Measurements from ENCODE around the gene EFHC1.

DNA sequence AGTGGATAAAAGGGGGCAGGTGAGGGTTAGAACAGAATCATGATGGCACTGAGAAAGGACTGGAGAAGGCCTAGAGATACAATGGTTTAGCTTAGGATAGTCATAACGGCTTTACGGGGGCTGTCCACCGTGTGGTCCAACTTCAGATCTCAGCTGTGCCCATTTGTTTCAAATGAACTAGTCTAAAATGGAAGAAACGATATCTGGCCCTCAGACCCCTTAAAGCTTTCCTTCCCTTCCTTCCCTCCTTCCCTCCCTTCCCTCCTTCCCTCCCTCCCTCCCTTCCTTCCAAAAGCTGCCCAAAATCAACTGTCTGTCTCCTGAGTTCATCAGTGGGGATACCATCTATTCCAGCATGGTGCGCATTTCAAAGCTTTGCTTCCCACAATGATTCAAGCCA, 128.9 kb downstream of the EFHC1 start:
- TF ChIP-seq, protein P1, sequence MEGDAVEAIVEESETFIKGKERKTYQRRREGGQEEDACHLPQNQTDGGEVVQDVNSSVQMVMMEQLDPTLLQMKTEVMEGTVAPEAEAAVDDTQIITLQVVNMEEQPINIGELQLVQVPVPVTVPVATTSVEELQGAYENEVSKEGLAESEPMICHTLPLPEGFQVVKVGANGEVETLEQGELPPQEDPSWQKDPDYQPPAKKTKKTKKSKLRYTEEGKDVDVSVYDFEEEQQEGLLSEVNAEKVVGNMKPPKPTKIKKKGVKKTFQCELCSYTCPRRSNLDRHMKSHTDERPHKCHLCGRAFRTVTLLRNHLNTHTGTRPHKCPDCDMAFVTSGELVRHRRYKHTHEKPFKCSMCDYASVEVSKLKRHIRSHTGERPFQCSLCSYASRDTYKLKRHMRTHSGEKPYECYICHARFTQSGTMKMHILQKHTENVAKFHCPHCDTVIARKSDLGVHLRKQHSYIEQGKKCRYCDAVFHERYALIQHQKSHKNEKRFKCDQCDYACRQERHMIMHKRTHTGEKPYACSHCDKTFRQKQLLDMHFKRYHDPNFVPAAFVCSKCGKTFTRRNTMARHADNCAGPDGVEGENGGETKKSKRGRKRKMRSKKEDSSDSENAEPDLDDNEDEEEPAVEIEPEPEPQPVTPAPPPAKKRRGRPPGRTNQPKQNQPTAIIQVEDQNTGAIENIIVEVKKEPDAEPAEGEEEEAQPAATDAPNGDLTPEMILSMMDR (conservative IDR thresholded peaks at IDR 0.05) = no peak
- no peak for TF ChIP-seq ZFX (IDR thresholded peaks at IDR 0.05)
